Medulla oblongata (tissue), 1 donor: ENCODE results near the gene CTAG1B.
"Not testable (repeated sequence)": the region's sequence is repeated elsewhere in the genome, so short reads cannot be mapped to it uniquely, and the experiment has no call there.

Source experiments
- DNase-seq: peaks from one replicate; pipeline ENCODE4 v3.0.0-alpha.2; 2015; ENCODE audit errors: extremely low spot score

Gene CTAG1B

GRCh38 chrX:154582994-154583393, 36.1 kb downstream of the CTAG1B start:
- DNase-seq: not testable (repeated sequence)

- not testable (repeated sequence) for DNase-seq
These were observed 44.0 kb downstream of the CTAG1B start for GRCh38 chrX:154575076-154575475.

- DNase-seq: not testable (repeated sequence)
These were observed 46.0 kb downstream of the CTAG1B start for GRCh38 chrX:154573061-154573460.

GRCh38 chrX:154570361-154570760, 48.7 kb downstream of the CTAG1B start:
- not testable (repeated sequence) for DNase-seq
